Retinal pigment epithelial cell (primary cell): ENCODE results near the gene CST9.

ENCODE experiments used
- DNase-seq: peaks from one replicate; pipeline ENCODE4 v3.0.0-alpha.2; 2010; ENCODE audit warnings: low read depth
- H3K4me3 ChIP-seq: 2 replicates; pipeline ENCODE4 v1.5.1; 2011; ENCODE audit warnings: mild to moderate bottlenecking, low read length, control low read depth, moderate library complexity
- CTCF ChIP-seq: conservative IDR thresholded peaks from 2 replicates; pipeline ENCODE4 v1.5.1; 2011; ENCODE audit warnings: low read depth, low read length, control low read depth, inconsistent platforms

CST9 gene

GRCh38 chr20:23604306-23604705 is 1.4 kb downstream of the CST9 start:
- no peak for DNase-seq
- no peak overlapping the region for H3K4me3 ChIP-seq
- no peak for TF ChIP-seq CTCF

- H3K4me3 ChIP-seq: no peak overlapping the region
- no peak for DNase-seq
- no peak for TF ChIP-seq CTCF
Measured at GRCh38 chr20:23603321-23603720, 2.4 kb downstream of the CST9 start.

GRCh38 chr20:23602699-23603098 is 3.0 kb downstream of the CST9 start:
- TF ChIP-seq CTCF: no peak
- H3K4me3 ChIP-seq: no peak overlapping the region
- DNase-seq: no peak

GRCh38 chr20:23602241-23602640 is 3.5 kb downstream of the CST9 start:
- H3K4me3 ChIP-seq: no peak overlapping the region
- no peak for DNase-seq
- no peak for TF ChIP-seq CTCF

- TF ChIP-seq CTCF: no peak
- no peak for DNase-seq
- no peak overlapping the region for H3K4me3 ChIP-seq
Measured at GRCh38 chr20:23601715-23602114, 4.0 kb downstream of the CST9 start.

- H3K4me3 ChIP-seq: no peak overlapping the region
- no peak for DNase-seq
- no peak for TF ChIP-seq CTCF
Measured at GRCh38 chr20:23598481-23598880, 7.2 kb downstream of the CST9 start.

- no peak for DNase-seq
- H3K4me3 ChIP-seq: no peak overlapping the region
- TF ChIP-seq CTCF: no peak
Measured at GRCh38 chr20:23596579-23597250, 9.0 kb downstream of the CST9 start.
